ENCODE results near the gene NACC1. TPM values are rescaled to one million over a fixed set of nuclear protein-coding genes. Genes with fewer than 3 reads are reported as not detected.

NACC1 gene
- total RNA-seq, 1 experiment from 2014 or later = 126 TPM

DNA sequence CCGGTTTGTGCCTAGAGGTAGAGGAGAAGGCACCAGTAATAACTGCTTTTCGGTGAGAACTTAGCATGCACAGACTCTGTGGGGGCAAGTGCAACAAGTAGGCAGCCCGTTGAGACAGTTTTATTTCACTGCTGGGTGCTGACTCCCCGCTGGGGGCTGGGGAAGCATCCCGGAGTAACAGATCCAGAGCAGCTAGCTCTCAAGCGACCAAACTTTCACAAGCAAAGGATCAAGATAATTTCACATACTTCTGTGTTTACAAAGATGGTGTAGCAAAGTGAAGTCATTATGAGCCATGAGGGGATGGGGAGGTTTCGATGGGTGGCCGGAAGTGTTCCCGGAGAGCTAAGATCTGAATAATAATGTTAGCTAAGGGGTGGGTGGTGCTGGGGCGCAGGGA lies 2.8 kb downstream of the NACC1 start:
- no peak for DNase-seq (ENCODE audit: low read depth)

DNA sequence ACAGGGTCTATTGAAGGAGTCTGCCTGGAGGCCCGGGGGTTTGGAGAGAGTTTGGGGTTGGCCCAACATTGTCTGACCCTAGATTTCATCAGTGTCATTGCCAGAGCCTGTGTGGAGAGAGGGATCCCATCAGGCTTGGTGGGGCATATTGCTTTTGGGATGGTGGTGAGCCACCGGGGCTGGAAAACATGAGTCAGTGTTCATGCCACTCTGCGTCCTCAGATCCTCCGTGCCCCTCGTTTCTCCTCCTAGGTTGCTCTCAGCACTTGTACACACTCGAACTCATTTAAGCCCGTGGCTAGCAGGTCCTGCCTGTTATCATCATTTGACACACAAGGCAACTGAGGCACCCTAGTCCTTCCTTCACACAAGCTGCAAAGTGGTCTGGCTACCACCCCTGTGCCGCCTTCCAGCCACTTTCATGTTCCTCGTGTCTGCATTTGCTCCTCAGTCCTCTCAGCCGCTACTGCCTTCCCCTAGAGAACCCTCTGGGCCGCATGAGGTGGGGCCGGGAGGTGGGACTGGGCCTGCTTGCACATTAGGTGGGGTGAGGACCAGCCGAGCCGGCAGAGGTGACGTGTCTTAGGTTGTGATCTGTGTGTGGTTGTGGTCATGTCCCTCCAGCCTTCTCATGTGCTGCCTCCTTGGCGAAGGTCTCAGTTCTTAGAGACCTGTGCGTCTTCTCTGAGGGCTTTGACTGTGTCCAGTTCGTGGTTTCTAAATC lies 3.6 kb downstream of the NACC1 start:
- DNase-seq (ENCODE audit: low read depth) = no peak

DNA sequence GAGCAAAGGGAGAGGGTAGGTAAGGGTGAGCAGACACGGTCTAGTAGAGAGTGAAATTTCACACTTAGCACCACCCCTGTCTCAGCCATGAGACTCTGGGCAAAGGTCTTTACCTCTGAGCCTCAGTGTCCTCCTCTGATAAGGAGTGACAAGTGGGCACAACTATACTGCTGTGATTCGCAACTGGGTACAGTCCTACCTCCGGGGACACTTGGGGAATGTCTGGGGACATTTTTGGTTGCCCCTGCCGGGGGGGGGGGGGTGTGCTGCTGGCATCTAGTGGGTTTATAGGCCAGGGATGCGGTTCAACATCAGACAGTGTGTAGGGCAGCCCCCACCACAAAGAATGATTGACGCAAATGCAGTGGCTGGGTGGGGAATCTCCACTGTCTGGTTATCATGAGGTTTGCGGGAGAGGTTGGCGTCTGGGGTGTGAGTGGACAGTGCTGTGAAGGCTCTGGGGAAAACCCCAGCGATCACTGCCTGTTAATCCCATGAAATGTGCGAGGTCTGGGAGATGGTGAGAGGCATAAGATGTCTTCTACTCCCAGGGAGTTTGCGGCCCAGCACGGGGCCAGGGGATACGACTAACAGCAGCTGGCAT lies 4.3 kb downstream of the NACC1 start:
- no peak for DNase-seq (ENCODE audit: low read depth)

DNA sequence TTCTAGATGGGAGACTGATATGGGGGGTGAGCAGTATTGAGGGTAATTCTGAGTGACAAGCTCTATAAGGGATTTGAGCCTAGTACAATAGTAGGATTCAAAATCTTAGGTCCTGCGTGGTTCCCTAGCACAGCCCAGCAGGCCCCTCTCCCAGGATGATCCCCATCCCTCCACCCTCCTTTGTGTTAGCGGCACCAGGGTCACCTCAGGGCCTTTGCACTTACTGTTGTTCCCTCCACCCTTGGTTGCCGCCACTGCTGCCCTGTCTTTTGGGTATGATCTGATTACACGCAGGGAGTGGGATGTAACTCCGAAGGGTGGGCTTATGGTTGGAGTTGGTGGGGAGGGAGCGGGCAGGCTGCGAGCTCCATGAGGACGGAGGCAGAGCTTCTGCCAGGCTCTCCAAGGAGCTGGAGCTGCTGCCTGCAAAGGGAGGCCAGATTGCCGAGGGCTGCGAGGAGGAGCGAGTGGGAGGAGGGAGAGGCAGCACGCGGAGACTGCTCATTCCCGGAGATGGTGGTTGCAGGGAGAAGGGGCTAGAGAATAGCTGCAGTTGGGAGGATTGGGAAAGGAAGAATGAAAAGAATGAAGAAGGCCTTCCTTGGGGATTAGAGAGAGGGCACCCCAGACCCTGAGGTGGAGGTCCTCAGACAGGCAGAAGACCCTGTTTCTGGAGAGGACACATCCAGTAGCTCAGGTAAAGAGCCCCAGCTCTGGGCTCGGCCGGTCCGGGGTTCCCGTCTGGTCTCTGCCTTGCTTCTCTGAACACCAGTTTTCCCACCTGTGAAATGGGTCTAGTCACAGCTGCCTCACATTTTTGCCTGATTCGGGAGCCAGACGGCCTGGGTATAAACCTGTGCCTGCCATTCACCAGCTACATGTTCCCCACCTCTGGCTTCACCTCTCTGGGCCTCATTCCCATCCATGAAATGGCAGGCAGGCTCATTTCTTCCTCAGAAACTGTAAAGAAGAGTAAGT lies 5.2 kb downstream of the NACC1 start:
- no peak for DNase-seq (ENCODE audit: low read depth)

DNA sequence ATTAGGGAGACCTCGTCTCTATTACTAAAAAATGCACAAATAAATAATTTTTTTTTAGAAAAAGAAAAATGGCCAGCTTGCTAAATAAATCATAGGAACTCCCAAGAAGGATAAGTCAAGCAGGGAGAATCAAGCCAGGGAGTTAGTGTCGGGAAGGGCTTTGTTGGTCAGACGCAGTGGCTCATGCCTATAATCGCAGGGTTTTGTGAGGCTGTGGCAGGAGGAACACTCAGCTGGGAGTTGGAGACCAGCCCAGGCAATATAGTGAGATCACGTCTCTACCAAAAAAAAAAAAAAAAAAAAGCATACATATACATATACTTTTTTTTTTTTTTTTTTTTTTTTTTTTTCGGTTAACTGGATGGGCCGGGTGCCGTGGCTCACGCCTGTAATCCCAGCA lies 9.0 kb downstream of the NACC1 start:
- no peak for DNase-seq (ENCODE audit: low read depth)

DNA sequence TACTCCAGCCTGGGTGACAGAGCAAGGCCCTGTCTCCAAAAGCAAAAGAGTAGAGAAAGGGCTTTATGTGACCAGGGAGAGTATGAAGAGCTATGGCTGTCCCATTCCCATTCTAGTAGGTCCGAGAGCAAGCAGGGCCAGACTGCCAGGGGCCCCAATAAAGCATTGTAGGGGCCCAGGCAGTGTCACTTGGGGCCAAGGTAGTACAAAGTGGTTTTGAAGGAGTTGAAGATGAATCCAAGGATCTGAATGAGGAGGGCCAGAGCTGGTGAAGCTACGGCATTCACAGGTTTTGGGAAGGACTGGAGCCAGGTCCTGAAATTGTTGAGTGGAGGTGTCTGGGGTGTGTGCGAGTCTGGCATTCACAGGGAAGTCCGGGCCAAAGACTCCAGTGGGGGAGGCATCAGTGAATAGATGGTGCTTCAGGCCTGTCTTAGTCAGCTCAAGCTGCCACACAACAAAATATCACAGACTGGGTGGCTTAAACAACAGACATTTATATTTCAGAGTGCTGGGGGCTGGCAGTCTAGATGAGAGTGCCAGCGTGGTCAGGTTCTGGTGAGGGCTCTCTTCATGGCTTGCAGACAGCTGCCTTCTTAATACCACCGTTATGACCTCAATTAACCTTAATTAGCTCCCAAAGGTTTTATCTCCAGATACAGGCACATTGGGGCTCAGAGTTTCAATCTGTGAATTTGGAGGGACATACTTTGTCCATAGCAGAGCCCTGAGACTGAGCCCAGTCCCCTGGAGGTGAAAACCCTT lies 9.9 kb downstream of the NACC1 start:
- no peak for DNase-seq (ENCODE audit: low read depth)

DNA sequence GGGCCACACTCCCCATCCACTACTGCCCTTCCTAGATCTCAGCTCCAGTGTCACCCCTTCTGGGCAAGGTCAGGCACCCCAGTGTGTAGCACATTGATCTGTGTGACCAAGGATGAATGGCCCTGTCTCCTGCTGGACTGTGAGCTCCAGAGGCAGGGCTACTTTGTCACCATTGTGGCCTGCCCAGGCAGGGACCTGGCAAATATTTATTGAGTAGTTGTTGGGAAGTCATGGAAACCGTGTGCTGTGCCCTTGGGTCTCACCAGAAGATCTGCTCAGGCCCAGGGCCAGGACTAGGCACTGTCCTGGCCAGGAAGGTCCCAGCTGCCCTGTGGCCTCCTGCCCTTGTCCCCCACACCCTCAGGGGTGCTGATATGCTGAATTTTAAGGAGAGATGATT lies 10.5 kb downstream of the NACC1 start:
- peak; percentile 35 for DNase-seq (ENCODE audit: low read depth)

DNA sequence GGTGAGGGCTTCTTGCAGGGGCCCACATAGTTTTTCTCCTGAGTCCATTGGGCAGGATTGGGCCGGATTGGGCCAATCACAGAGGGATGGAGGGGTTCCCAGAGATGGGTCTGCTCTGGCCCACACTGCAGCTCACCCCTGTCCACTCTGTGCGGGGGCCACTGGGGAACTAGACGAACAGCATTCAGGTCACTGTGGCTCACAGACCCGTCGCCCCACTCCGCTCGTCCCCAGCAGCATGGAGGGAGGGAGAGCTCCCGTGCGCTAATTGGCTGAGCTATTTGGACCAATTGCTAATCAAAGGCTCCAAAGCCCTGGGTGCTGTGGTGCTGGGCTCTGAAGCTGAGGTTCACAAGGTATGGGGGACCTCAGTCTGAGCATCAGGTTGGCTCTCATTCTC lies 11.3 kb downstream of the NACC1 start:
- no peak for DNase-seq (ENCODE audit: low read depth)

DNA sequence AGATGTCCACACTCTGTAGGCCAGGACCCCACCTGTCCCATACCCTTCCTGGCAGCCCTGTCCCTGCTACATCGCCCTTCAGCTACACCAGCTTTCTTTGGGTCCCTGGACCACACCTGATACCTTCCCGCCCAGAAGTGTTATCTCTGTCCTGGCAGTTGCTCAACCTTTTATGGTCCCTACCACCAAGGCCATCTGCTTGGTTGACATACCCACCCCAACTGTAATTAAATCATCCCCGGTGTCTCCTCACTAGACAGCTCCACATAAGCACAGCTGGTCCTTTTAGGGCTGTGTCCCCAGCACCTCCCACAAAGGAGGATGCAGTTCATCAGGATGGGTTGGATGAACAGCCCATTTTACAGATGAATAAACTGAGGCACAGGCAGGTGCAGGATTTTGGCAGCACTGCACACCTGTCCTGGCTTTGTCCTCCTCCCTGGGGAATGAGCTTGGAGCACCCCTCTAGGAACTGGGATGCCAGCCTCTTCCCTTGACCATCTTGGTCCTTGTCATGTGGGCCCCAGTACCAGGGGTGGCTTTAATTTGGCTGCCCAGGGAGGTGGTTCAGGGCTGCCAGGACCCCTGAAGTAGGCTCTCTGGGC lies 12.9 kb downstream of the NACC1 start:
- DNase-seq (ENCODE audit: low read depth) = no peak

DNA sequence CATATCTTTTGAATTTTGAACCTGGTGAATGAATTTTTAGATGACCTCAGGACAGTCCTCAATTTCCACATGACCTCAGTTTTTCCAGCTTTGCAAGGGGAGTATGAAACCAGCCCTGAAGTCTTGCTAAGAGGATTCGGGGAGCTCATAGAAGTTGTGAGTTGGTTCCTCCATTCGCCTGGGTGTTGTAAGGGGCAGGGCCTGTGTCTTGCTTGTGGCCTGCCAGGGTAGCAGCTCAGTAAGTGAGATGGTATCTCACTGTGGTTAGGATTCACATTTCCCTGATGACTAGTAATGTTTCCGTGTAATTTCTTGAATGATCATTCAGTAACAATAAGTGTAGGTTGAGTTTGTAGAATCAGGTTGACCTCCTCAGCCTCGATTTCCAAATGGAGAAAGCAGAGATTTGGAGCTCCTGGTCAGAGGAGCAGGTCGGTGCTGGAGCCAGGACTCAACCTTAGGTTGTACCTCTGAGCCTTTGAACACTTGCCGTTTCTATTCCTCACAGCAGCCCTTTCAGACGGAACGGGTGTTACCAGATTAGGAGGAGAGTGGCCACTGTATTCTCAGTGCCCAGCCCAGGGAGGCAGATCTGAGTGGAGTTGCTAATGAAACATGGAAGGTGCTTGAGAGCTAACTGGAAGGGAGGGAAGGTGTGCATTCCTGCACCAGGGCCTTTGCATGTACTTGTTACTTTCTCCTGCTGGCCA lies 14.6 kb downstream of the NACC1 start:
- DNase-seq (ENCODE audit: low read depth) = peak; percentile 86

DNA sequence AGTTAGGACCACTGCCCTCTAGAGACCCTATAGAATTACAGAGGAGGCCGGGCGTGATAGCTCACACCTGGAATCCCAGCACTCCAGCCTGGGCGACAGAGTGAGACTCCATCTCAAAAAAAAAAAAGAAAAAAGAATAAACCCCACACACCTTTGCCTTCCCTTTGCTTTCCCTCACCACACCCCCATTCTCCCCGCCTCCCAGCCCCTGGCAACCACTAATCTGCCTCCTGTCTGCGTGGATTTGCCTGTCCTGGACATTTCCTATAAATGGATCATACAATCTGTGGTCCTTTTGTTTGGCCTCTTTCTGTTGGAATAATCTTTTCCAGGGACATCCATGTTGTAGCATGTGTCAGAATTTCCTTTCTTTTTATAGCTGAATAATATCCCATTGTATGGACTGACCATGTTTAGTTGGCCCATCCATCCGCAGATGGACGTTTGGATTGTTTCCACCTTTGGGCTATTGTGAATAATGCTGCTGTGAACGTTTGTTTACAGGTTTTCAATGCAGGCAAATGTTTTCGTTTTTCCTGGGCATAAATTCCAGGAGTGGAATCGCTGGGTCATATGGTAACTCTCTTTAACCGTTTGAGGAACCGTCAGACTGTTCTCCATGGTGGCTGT lies 15.3 kb downstream of the NACC1 start:
- DNase-seq (ENCODE audit: low read depth) = no peak

DNA sequence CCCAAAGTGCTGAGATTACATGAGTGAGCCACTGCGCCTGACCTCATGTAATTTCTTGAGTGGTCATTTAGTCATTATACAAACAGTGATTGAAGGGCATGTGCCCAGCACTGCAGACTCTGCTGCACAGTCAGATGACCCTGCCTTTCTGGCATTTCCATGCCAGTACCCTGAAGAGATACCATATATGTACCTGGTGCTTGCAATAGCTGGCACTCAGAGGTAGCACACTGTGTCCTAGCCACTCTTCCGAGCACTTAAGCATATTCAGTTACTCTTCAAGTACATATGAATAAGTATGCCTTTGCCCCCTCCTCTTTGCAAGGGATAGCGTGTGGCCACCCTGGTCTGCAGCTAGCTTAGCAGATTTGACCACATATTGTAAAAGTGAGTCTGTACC lies 16.6 kb downstream of the NACC1 start:
- DNase-seq (ENCODE audit: low read depth) = no peak

DNA sequence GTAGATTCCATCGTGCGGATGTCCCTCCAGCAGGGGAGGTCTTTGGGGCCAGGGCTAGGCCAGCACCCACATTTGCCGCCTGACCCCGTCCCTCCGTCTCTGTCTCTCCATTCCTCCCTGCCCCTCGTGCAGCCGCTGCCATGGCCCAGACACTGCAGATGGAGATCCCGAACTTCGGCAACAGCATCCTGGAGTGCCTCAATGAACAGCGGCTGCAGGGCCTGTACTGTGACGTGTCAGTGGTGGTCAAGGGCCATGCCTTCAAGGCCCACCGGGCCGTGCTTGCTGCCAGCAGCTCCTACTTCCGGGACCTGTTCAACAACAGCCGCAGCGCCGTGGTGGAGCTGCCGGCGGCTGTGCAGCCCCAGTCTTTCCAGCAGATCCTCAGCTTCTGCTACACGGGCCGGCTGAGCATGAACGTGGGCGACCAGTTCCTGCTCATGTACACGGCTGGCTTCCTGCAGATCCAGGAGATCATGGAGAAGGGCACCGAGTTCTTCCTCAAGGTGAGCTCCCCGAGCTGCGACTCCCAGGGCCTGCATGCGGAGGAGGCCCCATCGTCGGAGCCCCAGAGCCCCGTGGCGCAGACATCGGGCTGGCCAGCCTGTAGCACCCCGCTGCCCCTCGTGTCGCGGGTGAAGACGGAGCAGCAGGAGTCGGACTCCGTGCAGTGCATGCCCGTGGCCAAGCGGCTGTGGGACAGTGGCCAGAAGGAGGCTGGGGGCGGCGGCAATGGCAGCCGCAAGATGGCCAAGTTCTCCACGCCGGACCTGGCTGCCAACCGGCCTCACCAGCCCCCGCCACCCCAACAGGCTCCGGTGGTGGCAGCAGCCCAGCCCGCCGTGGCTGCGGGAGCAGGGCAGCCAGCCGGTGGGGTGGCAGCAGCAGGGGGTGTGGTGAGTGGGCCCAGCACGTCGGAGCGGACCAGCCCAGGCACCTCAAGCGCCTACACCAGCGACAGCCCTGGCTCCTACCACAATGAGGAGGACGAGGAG lies 17.3 kb downstream of the NACC1 start:
- DNase-seq (ENCODE audit: low read depth) = no peak

DNA sequence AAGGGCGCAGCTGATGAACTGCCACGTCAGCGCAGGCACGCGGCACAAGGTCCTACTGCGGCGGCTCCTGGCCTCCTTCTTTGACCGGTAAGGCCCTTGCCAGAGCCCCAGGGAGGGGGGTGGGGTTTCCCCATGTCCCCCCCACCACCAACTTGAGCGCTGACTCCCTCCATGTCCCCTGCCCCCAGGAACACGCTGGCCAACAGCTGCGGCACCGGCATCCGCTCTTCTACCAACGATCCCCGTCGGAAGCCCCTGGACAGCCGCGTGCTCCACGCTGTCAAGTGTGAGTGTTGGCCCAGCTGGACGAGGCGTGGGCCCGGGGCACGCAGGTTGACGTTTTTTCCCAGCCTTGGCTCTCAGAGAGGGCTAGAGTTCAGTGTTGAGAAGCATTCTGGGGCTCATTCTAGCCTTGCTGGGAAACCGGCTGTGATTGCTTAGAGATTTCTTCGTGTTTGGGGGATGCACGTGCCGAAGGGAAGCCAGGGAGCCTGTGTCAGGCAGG lies 19.3 kb downstream of the NACC1 start:
- no peak for DNase-seq (ENCODE audit: low read depth)

DNA sequence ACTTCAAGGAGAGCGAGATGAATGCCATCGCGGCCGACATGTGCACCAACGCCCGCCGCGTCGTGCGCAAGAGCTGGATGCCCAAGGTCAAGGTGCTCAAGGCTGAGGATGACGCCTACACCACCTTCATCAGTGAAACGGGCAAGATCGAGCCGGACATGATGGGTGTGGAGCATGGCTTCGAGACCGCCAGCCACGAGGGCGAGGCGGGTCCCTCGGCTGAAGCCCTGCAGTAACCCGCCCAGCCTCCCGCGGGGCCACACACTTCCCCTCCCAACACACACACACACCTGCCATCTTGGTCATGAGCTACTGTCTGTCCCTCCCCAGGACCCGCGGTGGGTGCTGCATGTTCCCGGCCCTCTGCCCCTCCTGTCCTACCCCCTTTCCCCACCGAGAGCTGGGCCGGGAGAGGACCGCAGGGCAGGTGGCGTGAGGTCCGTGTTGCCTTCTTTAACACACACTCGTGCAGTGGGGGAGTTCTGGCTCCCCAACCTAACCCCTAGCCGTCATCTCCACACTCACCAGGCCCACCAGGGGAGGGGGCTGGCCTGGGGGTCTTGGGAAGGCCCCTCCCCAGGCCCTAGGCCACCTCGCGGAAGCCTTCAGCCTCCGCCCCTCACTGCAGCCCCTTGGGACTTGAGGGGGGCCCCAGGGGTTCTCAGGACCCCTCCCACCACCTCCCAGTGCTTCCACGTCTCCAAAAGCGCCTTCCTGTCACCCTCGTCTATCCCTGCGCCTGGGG lies 20.3 kb downstream of the NACC1 start:
- no peak for DNase-seq (ENCODE audit: low read depth)

DNA sequence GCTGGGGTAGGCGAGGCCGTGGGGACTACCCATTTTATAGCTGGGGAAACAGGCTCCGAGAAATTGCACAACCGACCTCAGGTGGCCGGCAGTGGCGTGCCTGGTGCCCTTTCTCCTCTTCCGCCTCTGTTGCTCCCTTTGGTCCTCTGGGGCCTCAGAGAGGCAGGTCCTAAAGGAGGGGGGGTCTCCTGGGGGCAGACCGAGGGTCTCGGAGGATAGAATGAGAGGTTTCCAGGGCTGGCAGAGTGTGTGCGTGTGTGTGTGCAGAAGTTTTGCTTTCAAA lies 20.8 kb downstream of the NACC1 start:
- DNase-seq (ENCODE audit: low read depth) = no peak

DNA sequence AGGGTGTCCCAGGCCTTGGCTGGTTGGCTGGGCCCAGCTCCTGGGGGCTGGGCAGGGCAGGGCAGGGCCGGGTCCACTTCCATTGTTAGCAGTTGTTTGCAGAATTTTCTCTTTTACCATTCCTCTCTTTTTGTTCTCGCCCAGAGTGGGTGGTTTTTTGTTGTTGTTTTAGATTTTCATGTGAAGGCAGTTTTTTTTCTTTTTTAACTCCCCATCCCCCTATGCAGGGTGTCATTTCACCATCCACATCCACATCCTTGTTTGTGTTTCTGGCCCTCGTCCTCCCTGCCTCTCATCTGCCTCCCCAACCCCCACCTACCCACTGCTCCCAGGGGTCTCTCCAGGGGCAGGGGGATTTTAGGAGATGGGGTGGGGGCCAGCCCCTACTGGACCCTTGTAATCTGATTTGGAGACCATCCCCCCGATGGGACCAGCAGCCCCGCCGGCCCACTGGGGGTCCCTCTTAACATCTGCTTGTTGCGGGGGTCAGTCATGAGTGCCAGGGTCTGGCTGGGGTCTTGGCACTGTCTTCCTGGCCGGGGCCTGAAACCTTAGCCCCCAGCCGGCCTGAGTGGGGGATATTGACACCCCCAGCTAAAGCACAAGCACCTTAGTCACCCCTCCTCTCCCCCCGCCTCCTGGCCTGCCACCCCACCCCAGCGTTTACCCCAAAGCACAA lies 21.7 kb downstream of the NACC1 start:
- DNase-seq (ENCODE audit: low read depth) = no peak

Data from M059J (cell line).